ENCODE measurements around the gene C1orf35.

C1orf35 gene

DNA sequence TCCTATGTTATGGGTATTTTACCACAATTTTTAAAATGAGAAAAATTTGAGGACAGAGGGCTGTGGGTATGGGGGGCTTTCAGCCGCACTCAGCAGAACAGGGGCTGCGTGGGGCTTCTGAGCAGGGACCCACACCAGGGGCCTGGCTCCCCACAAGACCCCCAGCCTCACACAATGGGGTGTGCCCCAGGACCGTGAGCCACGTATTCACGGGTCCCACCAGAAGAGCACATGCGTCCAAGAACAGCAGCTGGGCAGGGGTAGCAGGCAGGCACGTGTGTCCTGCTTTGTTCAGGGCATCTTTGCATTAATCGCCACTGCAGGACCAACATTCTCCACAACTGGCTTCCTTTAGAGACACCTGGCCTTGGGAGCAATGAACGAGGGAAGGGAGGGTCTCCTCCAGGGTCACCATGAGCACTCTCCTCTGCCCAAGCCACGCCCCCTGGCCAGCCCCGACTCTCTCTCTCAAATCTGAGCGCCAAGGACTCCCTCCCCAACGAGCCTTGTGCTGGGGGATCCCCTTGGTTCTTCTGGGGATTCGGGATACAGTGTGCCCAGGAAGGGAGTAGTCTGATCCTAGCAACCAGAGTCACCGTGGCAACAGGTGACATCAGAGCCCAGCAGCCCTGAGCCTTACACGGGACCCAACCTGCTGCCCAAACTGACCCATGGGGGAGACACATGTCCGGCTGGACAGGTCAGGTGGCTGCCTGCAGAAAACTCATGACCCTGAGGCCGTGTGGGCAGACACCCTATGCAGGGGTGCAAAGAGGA, 28.0 kb downstream of the C1orf35 start (continued):
- TF ChIP-seq ARNTL (CRISPR knock-in tag; IDR thresholded peaks at IDR 0.05; ENCODE audit: borderline replicate concordance, low read depth): no peak

DNA sequence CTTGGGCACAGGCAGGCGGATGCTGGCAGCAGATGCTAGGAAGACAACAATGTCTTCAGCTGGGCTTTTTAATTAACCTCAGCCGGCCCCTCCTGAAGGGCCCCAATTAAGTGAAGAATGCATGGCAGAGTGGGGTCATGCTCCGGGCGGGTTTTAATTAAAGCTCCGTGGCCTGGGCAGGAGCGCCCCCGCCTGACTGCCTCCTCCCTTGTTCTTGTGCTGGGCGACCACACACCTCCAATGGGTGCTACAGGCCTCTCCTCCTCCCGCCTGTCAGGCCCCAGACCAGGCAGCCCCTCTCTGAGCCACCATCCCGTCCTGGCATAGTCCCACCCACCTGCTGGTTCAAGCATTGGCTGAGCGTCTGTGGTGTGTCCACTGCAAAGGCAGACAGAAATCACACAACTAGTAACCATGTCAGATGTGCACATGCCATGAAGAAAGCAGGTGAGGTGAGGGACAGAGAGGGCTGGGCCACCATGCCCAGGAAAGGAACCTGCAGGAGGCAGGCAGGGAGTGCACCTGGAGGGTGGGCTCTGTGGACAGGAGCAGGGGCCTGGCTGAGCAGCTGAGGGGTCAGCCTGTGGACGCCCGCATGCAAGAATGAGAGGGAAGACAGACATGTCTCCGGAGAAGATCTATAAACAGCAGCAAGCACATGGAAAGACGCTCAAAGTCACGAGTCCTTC, 29.1 kb downstream of the C1orf35 start:
- peak; percentile 24 for ATAC-seq
- TF ChIP-seq, protein P1, sequence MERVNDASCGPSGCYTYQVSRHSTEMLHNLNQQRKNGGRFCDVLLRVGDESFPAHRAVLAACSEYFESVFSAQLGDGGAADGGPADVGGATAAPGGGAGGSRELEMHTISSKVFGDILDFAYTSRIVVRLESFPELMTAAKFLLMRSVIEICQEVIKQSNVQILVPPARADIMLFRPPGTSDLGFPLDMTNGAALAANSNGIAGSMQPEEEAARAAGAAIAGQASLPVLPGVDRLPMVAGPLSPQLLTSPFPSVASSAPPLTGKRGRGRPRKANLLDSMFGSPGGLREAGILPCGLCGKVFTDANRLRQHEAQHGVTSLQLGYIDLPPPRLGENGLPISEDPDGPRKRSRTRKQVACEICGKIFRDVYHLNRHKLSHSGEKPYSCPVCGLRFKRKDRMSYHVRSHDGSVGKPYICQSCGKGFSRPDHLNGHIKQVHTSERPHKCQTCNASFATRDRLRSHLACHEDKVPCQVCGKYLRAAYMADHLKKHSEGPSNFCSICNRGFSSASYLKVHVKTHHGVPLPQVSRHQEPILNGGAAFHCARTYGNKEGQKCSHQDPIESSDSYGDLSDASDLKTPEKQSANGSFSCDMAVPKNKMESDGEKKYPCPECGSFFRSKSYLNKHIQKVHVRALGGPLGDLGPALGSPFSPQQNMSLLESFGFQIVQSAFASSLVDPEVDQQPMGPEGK (CRISPR knock-in tag; IDR thresholded peaks at IDR 0.05; ENCODE audit: borderline replicate concordance): no peak
- TF ChIP-seq PPARA (CRISPR knock-in tag; IDR thresholded peaks at IDR 0.05; ENCODE audit: borderline replicate concordance): no peak
- TF ChIP-seq GLIS3 (CRISPR knock-in tag; IDR thresholded peaks at IDR 0.05): no peak
- TF ChIP-seq, protein P2, sequence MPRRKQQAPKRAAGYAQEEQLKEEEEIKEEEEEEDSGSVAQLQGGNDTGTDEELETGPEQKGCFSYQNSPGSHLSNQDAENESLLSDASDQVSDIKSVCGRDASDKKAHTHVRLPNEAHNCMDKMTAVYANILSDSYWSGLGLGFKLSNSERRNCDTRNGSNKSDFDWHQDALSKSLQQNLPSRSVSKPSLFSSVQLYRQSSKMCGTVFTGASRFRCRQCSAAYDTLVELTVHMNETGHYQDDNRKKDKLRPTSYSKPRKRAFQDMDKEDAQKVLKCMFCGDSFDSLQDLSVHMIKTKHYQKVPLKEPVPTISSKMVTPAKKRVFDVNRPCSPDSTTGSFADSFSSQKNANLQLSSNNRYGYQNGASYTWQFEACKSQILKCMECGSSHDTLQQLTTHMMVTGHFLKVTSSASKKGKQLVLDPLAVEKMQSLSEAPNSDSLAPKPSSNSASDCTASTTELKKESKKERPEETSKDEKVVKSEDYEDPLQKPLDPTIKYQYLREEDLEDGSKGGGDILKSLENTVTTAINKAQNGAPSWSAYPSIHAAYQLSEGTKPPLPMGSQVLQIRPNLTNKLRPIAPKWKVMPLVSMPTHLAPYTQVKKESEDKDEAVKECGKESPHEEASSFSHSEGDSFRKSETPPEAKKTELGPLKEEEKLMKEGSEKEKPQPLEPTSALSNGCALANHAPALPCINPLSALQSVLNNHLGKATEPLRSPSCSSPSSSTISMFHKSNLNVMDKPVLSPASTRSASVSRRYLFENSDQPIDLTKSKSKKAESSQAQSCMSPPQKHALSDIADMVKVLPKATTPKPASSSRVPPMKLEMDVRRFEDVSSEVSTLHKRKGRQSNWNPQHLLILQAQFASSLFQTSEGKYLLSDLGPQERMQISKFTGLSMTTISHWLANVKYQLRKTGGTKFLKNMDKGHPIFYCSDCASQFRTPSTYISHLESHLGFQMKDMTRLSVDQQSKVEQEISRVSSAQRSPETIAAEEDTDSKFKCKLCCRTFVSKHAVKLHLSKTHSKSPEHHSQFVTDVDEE (CRISPR knock-in tag; IDR thresholded peaks at IDR 0.05): no peak
- TF ChIP-seq ZC3H10 (CRISPR knock-in tag; IDR thresholded peaks at IDR 0.05): no peak
- no peak for TF ChIP-seq ZNF70 (CRISPR knock-in tag; IDR thresholded peaks at IDR 0.05)
- TF ChIP-seq CSDC2 (CRISPR knock-in tag; IDR thresholded peaks at IDR 0.05): no peak
- no peak for TF ChIP-seq BACH2 (CRISPR knock-in tag; IDR thresholded peaks at IDR 0.05; ENCODE audit: borderline replicate concordance)
- no peak for TF ChIP-seq SNAI2 (CRISPR knock-in tag; IDR thresholded peaks at IDR 0.05)
- no peak for TF ChIP-seq RARB (CRISPR knock-in tag; IDR thresholded peaks at IDR 0.05)
- TF ChIP-seq, protein P3, sequence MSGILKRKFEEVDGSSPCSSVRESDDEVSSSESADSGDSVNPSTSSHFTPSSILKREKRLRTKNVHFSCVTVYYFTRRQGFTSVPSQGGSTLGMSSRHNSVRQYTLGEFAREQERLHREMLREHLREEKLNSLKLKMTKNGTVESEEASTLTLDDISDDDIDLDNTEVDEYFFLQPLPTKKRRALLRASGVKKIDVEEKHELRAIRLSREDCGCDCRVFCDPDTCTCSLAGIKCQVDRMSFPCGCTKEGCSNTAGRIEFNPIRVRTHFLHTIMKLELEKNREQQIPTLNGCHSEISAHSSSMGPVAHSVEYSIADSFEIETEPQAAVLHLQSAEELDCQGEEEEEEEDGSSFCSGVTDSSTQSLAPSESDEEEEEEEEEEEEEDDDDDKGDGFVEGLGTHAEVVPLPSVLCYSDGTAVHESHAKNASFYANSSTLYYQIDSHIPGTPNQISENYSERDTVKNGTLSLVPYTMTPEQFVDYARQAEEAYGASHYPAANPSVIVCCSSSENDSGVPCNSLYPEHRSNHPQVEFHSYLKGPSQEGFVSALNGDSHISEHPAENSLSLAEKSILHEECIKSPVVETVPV (CRISPR knock-in tag; IDR thresholded peaks at IDR 0.05): no peak
- no peak for TF ChIP-seq ZNF565 (CRISPR knock-in tag; conservative IDR thresholded peaks at IDR 0.05; ENCODE audit: low read depth)

DNA sequence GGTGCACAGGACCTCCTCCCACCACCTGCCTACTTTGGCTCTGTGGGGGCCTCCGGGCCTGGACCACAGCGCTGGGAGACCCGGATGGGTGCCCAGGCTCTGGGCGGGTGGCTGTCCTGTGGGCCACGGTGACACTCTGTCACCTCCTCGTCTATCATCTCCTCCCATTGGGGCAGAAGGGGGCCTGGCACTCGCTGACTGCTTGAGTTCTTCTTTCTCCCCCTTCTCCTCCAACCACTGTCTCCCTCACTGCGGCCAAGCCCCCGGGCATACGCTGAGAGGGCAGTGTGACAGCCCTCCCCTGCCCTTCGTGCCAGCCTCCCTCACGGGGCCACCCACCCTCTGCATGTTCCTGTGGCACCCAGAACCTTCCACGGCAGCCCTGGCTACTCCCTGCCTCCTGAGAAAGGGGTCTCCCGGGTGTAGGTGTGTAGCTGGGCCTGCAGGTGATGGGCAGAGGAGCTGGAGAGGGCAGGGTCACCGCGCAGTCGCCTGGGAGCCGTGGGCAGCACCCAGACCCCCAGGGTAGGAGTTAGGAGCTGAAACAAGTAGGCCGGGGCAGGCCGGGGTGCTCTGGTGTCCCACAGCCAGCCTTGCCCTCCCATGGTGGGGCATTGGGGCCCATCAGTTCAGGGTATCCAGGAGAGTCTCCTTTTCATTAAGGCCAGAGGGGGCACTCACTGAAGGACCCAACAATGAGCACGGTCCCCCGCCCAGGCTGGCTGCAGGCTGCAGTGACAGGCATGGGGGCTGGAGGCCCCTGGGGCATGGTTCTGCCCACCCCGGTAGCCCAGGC, 29.9 kb downstream of the C1orf35 start:
- TF ChIP-seq SNAI2 (CRISPR knock-in tag; IDR thresholded peaks at IDR 0.05) (no peak), TOX (CRISPR knock-in tag; IDR thresholded peaks at IDR 0.05; ENCODE audit: borderline replicate concordance) (no peak), ZFP30 (CRISPR knock-in tag; IDR thresholded peaks at IDR 0.05) (no peak), ARNTL (CRISPR knock-in tag; IDR thresholded peaks at IDR 0.05; ENCODE audit: borderline replicate concordance, low read depth) (no peak)
- TF ChIP-seq, protein P3 (CRISPR knock-in tag; IDR thresholded peaks at IDR 0.05): no peak
- peak; percentile 6; the same call in 1 of the 3 replicates for ATAC-seq

DNA sequence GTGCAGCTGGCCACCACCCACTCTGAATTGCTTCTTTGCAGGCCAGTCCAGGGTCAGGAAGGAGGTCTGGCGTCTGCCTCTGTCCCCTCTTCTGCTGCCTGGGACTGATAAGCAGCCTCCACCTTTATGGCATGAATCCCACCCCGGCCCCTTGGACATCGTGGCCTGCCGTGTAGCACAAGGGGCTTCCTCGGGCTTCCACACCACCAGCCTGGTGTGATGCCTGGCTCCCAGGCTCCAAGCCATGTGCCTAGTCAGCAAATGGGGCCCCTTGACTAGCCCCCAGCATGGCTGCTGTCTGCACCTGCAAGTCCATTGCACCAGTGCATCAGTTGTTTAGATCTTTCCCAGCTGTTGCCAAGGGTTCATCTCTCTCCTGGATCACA, 30.5 kb downstream of the C1orf35 start:
- ATAC-seq: no peak; the same call in 2 of the 3 replicates
- TF ChIP-seq, protein P4, sequence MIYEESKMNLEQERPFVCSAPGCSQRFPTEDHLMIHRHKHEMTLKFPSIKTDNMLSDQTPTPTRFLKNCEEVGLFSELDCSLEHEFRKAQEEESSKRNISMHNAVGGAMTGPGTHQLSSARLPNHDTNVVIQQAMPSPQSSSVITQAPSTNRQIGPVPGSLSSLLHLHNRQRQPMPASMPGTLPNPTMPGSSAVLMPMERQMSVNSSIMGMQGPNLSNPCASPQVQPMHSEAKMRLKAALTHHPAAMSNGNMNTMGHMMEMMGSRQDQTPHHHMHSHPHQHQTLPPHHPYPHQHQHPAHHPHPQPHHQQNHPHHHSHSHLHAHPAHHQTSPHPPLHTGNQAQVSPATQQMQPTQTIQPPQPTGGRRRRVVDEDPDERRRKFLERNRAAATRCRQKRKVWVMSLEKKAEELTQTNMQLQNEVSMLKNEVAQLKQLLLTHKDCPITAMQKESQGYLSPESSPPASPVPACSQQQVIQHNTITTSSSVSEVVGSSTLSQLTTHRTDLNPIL (CRISPR knock-in tag; IDR thresholded peaks at IDR 0.05; ENCODE audit: low read depth): no peak
- TF ChIP-seq ZNF8 (CRISPR knock-in tag; IDR thresholded peaks at IDR 0.05) (no peak), ZC3H10 (CRISPR knock-in tag; IDR thresholded peaks at IDR 0.05) (no peak), PPARA (CRISPR knock-in tag; IDR thresholded peaks at IDR 0.05; ENCODE audit: borderline replicate concordance) (no peak), ZNF70 (CRISPR knock-in tag; IDR thresholded peaks at IDR 0.05) (no peak), ZFP30 (CRISPR knock-in tag; IDR thresholded peaks at IDR 0.05) (no peak), RARB (CRISPR knock-in tag; IDR thresholded peaks at IDR 0.05) (no peak), ZFP3 (CRISPR knock-in tag; IDR thresholded peaks at IDR 0.05) (no peak), OSR1 (CRISPR knock-in tag; IDR thresholded peaks at IDR 0.05) (no peak), GLIS3 (CRISPR knock-in tag; IDR thresholded peaks at IDR 0.05) (no peak), ARNTL (CRISPR knock-in tag; IDR thresholded peaks at IDR 0.05; ENCODE audit: borderline replicate concordance, low read depth) (no peak), ZNF565 (CRISPR knock-in tag; conservative IDR thresholded peaks at IDR 0.05; ENCODE audit: low read depth) (no peak)
- TF ChIP-seq, protein P3 (CRISPR knock-in tag; IDR thresholded peaks at IDR 0.05): no peak
- TF ChIP-seq, protein P1 (CRISPR knock-in tag; IDR thresholded peaks at IDR 0.05; ENCODE audit: borderline replicate concordance): no peak
